ENCODE measurements around the gene SPIN2A.
"Not testable (repeated sequence)": the region's sequence is repeated elsewhere in the genome, so short reads cannot be mapped to it uniquely, and the experiment has no call there.

The SPIN2A gene

GRCh38 chrX:57137073-57137472 is at the start of gene SPIN2A:
Gene SPIN2A, minus strand, starts transcription at chrX:57137397. Its CDS starts 800 bp downstream, at chrX:57136597.
- DNase-seq, result not testable (repeated sequence)

- no peak for DNase-seq
These were observed 41.4 kb upstream of the SPIN2A start for GRCh38 chrX:57178605-57179004.

GRCh38 chrX:57177070-57177469 is 39.9 kb upstream of the SPIN2A start:
- DNase-seq, result no peak

- no peak for DNase-seq
These were observed 35.3 kb upstream of the SPIN2A start for GRCh38 chrX:57172544-57172943.

GRCh38 chrX:57156397-57157049 is 19.3 kb upstream of the SPIN2A start:
- DNase-seq, result no peak

GRCh38 chrX:57155171-57155570 is 18.0 kb upstream of the SPIN2A start:
- DNase-seq, result no peak

GRCh38 chrX:57152222-57152621 is 15.0 kb upstream of the SPIN2A start:
- not testable (repeated sequence) for DNase-seq

GRCh38 chrX:57138674-57139073 is 1.5 kb upstream of the SPIN2A start:
- DNase-seq, result no peak

GRCh38 chrX:57137501-57137900 is 304 bp upstream of the SPIN2A start:
- DNase-seq, result no peak

GRCh38 chrX:57136589-57136988 is 608 bp downstream of the SPIN2A start:
- DNase-seq, result not testable (repeated sequence)

- no peak for DNase-seq
These were observed 1.9 kb downstream of the SPIN2A start for GRCh38 chrX:57135287-57135686.

- DNase-seq, result no peak
These were observed 2.5 kb downstream of the SPIN2A start for GRCh38 chrX:57134702-57135101.

- DNase-seq, result no peak
These were observed 3.5 kb downstream of the SPIN2A start for GRCh38 chrX:57133706-57134105.

GRCh38 chrX:57133284-57133683 is 3.9 kb downstream of the SPIN2A start:
- not testable (repeated sequence) for DNase-seq

GRCh38 chrX:57132046-57132445 is 5.2 kb downstream of the SPIN2A start:
- DNase-seq, result no peak

- no peak for DNase-seq
These were observed 15.4 kb downstream of the SPIN2A start for GRCh38 chrX:57121816-57122215.

GRCh38 chrX:57121162-57121755 is 15.9 kb downstream of the SPIN2A start, which contains the start of gene SPIN2B:
Gene SPIN2B, minus strand, starts transcription at chrX:57121548.
- peak; percentile 35 to 86 for DNase-seq

GRCh38 chrX:57120619-57121161 is 16.5 kb downstream of the SPIN2A start:
- not testable (repeated sequence) for DNase-seq

GRCh38 chrX:57119416-57119815 is 17.8 kb downstream of the SPIN2A start:
- DNase-seq, result no peak

GRCh38 chrX:57117566-57117965 is 19.6 kb downstream of the SPIN2A start:
- not testable (repeated sequence) for DNase-seq

- no peak for DNase-seq
These were observed 32.2 kb downstream of the SPIN2A start for GRCh38 chrX:57104921-57105398.

GRCh38 chrX:57104406-57104805 is 32.8 kb downstream of the SPIN2A start:
- DNase-seq, result no peak

GRCh38 chrX:57103489-57103888 is 33.7 kb downstream of the SPIN2A start:
- DNase-seq, result no peak

GRCh38 chrX:57102918-57103317 is 34.3 kb downstream of the SPIN2A start:
- not testable (repeated sequence) for DNase-seq
